ENCODE measurements around the gene OLFML2A. TPM values are rescaled to one million over a fixed set of nuclear protein-coding genes. Genes with fewer than 3 reads are reported as not detected.
"Not testable (repeated sequence)": the region's sequence is repeated elsewhere in the genome, so short reads cannot be mapped to it uniquely, and the experiment has no call there.

The OLFML2A gene
- total and polyA plus RNA-seq, 2 donors, result 2.9 to 3.1 TPM

DNA sequence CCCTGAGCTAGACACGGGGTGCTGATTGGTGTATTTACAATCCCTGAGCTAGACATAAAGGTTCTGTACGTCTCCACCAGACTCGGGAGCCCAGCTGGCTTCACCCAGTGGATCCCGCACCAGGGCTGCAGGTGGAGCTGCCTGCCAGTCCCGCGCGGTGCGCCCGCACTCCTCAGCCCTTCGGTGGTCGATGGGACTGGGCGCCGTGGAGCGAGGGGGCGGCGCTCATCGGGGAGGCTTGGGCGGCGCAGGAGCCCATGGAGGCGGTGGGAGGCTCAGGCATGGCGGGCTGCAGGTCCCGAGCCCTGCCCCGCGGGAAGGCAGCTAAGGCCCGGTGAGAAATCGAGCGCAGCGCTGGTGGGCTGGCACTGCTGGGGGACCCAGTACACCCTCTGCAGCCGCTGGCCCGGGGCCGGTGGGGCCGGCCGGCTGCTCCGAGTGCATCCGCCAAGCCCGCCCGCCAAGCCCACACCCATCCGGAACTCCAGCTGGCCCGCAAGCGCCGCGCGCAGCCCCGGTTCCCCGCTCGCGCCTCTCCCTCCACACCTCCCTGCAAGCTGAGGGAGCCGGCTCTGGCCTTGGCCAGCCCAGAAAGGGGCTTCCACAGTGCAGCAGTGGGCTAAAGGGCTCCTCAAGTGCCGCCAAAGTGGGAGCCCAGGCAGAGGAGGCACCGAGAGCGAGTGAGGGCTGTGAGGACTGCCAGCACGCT lies 61.8 kb downstream of the OLFML2A start:
- H3K27ac ChIP-seq (ENCODE audit: low read depth in 1 of 2, low read length in 1 of 2); H3K36me3 ChIP-seq (ENCODE audit: control insufficient read depth in 2 of 2, insufficient read depth in 2 of 2, low read length in 1 of 2); DNase-seq (ENCODE audit: low read depth in 6 of 9, low spot score in 9 of 9); H3K9me3 ChIP-seq (ENCODE audit: control insufficient read depth in 2 of 2, insufficient read depth in 1 of 2, low read length in 1 of 2); H3K4me3 ChIP-seq (ENCODE audit: low read length in 2 of 2): not testable (repeated sequence)
- WGBS, result 66% methylated on average over 48 of the region's 52 CpGs
- H3K4me1 ChIP-seq (ENCODE audit: control insufficient read depth in 2 of 2, insufficient read depth in 2 of 2, low read length in 2 of 2), result peaks cover 0 to 10% of the 10 kb centered on the region in 2 donors
- H3K27me3 ChIP-seq (ENCODE audit: control insufficient read depth in 2 of 2, insufficient read depth in 1 of 2, low read length in 1 of 2), result peaks cover 0 to 43% of the 10 kb centered on the region in 2 donors

GRCh38 chr9:124839612-124840299 lies 62.8 kb downstream of the OLFML2A start:
- Histone ChIP-seq H3K9me3 (ENCODE audit: control insufficient read depth in 2 of 2, insufficient read depth in 1 of 2, low read length in 1 of 2) (no peaks in the 10 kb centered on the region), H3K4me1 (ENCODE audit: control insufficient read depth in 2 of 2, insufficient read depth in 2 of 2, low read length in 2 of 2) (peaks cover 0 to 8% of the 10 kb centered on the region in 2 donors), H3K27me3 (ENCODE audit: control insufficient read depth in 2 of 2, insufficient read depth in 1 of 2, low read length in 1 of 2) (peaks cover 0 to 43% of the 10 kb centered on the region in 2 donors), H3K27ac (ENCODE audit: low read depth in 1 of 2, low read length in 1 of 2) (no peak overlapping the region), H3K36me3 (ENCODE audit: control insufficient read depth in 2 of 2, insufficient read depth in 2 of 2, low read length in 1 of 2) (no peaks in the 10 kb centered on the region), H3K4me3 (ENCODE audit: low read length in 2 of 2) (no peak overlapping the region)
- no peak for DNase-seq (ENCODE audit: low read depth in 6 of 9, low spot score in 9 of 9)
- WGBS, result 75% methylated on average over 12 of the region's 12 CpGs

- no peak for DNase-seq (ENCODE audit: low read depth in 6 of 9, low spot score in 9 of 9)
- peaks cover 0 to 41% of the 10 kb centered on the region in 2 donors for H3K27me3 ChIP-seq (ENCODE audit: control insufficient read depth in 2 of 2, insufficient read depth in 1 of 2, low read length in 1 of 2)
- WGBS, result 94% methylated on average over 18 of the region's 18 CpGs
Observed at GRCh38 chr9:124840300-124840833, 63.4 kb downstream of the OLFML2A start.

DNA sequence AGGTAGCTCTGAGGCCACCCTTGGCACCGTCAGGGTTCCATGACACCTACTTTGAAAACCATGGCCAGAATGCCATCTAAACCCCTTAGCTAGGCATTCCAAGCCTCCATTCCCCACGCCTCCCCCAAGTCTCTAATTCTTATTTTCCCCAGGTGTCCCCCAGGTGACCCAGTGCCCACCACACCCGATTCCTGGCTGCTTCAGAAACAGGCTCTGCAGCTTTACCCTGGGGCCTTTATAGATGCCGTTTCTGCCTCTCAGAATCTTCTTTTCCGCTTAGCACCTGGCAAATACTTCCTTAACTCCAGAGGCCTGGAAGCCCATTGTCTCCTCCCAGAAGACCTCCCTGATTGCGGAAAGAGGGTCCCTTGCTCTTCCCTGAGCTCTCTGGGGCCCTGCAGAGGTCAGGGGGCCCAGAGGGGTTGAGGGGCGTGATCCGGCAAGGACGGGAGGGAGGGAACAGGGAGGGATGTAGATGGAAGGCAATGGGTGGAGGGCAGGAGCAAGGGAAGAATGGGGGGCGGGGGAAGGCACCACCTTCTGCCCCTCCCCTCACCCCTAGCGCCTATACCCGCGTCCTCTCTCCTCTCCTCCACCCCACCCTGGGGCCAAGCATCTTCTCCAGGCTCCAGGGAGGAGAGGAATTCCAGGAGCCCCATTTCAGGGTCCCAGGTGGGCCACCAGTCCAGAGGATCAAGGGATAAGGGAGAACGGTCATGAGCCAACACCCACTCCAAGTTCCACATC lies 64.3 kb downstream of the OLFML2A start:
- Histone ChIP-seq H3K4me3 (ENCODE audit: low read length in 2 of 2) (no peak overlapping the region), H3K4me1 (ENCODE audit: control insufficient read depth in 2 of 2, insufficient read depth in 2 of 2, low read length in 2 of 2) (no peaks in the 10 kb centered on the region), H3K27ac (ENCODE audit: low read depth in 1 of 2, low read length in 1 of 2) (no peak overlapping the region), H3K9me3 (ENCODE audit: control insufficient read depth in 2 of 2, insufficient read depth in 1 of 2, low read length in 1 of 2) (no peaks in the 10 kb centered on the region), H3K36me3 (ENCODE audit: control insufficient read depth in 2 of 2, insufficient read depth in 2 of 2, low read length in 1 of 2) (no peaks in the 10 kb centered on the region), H3K27me3 (ENCODE audit: control insufficient read depth in 2 of 2, insufficient read depth in 1 of 2, low read length in 1 of 2) (peaks cover 0 to 41% of the 10 kb centered on the region in 2 donors)
- no peak for DNase-seq (ENCODE audit: low read depth in 6 of 9, low spot score in 9 of 9)
- 95% methylated on average over 14 of the region's 14 CpGs for WGBS

More at GRCh38 chr9:124840300-124840833, 63.4 kb downstream of the OLFML2A start:
- Histone ChIP-seq H3K4me1 (ENCODE audit: control insufficient read depth in 2 of 2, insufficient read depth in 2 of 2, low read length in 2 of 2) (peaks cover 0 to 2% of the 10 kb centered on the region in 2 donors), H3K4me3 (ENCODE audit: low read length in 2 of 2) (no peak overlapping the region), H3K27ac (ENCODE audit: low read depth in 1 of 2, low read length in 1 of 2) (no peak overlapping the region), H3K36me3 (ENCODE audit: control insufficient read depth in 2 of 2, insufficient read depth in 2 of 2, low read length in 1 of 2) (no peaks in the 10 kb centered on the region), H3K9me3 (ENCODE audit: control insufficient read depth in 2 of 2, insufficient read depth in 1 of 2, low read length in 1 of 2) (no peaks in the 10 kb centered on the region)

GRCh38 chr9:124843456-124844034 lies 66.6 kb downstream of the OLFML2A start:
- Histone ChIP-seq H3K27ac (ENCODE audit: low read depth in 1 of 2, low read length in 1 of 2) (no peak overlapping the region), H3K4me3 (ENCODE audit: low read length in 2 of 2) (no peak overlapping the region), H3K27me3 (ENCODE audit: control insufficient read depth in 2 of 2, insufficient read depth in 1 of 2, low read length in 1 of 2) (peaks cover 1 to 34% of the 10 kb centered on the region in 2 donors), H3K9me3 (ENCODE audit: control insufficient read depth in 2 of 2, insufficient read depth in 1 of 2, low read length in 1 of 2) (no peaks in the 10 kb centered on the region), H3K36me3 (ENCODE audit: control insufficient read depth in 2 of 2, insufficient read depth in 2 of 2, low read length in 1 of 2) (no peaks in the 10 kb centered on the region), H3K4me1 (ENCODE audit: control insufficient read depth in 2 of 2, insufficient read depth in 2 of 2, low read length in 2 of 2) (no peaks in the 10 kb centered on the region)
- no peak for DNase-seq (ENCODE audit: low read depth in 6 of 9, low spot score in 9 of 9)
- WGBS, result 95% methylated on average over 11 of the region's 11 CpGs

GRCh38 chr9:124844291-124844690 lies 67.4 kb downstream of the OLFML2A start:
- Histone ChIP-seq H3K4me3 (ENCODE audit: low read length in 2 of 2) (no peak overlapping the region), H3K4me1 (ENCODE audit: control insufficient read depth in 2 of 2, insufficient read depth in 2 of 2, low read length in 2 of 2) (no peaks in the 10 kb centered on the region), H3K27ac (ENCODE audit: low read depth in 1 of 2, low read length in 1 of 2) (no peak overlapping the region), H3K36me3 (ENCODE audit: control insufficient read depth in 2 of 2, insufficient read depth in 2 of 2, low read length in 1 of 2) (no peaks in the 10 kb centered on the region), H3K9me3 (ENCODE audit: control insufficient read depth in 2 of 2, insufficient read depth in 1 of 2, low read length in 1 of 2) (no peaks in the 10 kb centered on the region), H3K27me3 (ENCODE audit: control insufficient read depth in 2 of 2, insufficient read depth in 1 of 2, low read length in 1 of 2) (peaks cover 2 to 27% of the 10 kb centered on the region in 2 donors)
- WGBS, result 88% methylated on average over 4 of the region's 4 CpGs
- no peak for DNase-seq (ENCODE audit: low read depth in 6 of 9, low spot score in 9 of 9)

GRCh38 chr9:124846467-124846866 lies 69.5 kb downstream of the OLFML2A start:
- not testable (repeated sequence) for H3K9me3 ChIP-seq (ENCODE audit: control insufficient read depth in 2 of 2, insufficient read depth in 1 of 2, low read length in 1 of 2); H3K4me3 ChIP-seq (ENCODE audit: low read length in 2 of 2); H3K27ac ChIP-seq (ENCODE audit: low read depth in 1 of 2, low read length in 1 of 2); H3K36me3 ChIP-seq (ENCODE audit: control insufficient read depth in 2 of 2, insufficient read depth in 2 of 2, low read length in 1 of 2); H3K4me1 ChIP-seq (ENCODE audit: control insufficient read depth in 2 of 2, insufficient read depth in 2 of 2, low read length in 2 of 2); DNase-seq (ENCODE audit: low read depth in 6 of 9, low spot score in 9 of 9)
- peaks cover 2 to 24% of the 10 kb centered on the region in 2 donors for H3K27me3 ChIP-seq (ENCODE audit: control insufficient read depth in 2 of 2, insufficient read depth in 1 of 2, low read length in 1 of 2)
- 96% methylated on average over 9 of the region's 9 CpGs for WGBS

DNA sequence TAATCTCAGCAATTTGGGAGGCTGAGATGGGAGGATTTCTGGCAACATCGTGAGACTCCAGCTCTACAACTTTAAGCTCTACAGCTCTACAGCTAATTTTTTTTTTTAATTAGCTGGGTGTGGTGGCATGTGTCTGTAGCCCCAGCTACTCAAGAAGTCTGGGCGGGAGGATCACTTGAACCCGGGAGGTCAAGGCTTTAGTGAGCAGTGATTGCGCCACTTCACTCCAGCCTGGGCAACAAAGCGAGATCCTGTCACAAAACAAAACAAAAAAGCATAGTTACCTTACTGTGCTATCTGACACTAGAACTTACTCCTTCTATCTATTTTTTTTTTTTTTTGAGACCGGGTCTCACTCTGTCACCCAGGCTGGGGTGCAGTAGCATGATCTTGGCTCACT lies 70.0 kb downstream of the OLFML2A start:
- no peak overlapping the region for H3K27ac ChIP-seq (ENCODE audit: low read depth in 1 of 2, low read length in 1 of 2)
- no peak for DNase-seq (ENCODE audit: low read depth in 6 of 9, low spot score in 9 of 9)
- H3K4me1 ChIP-seq (ENCODE audit: control insufficient read depth in 2 of 2, insufficient read depth in 2 of 2, low read length in 2 of 2), result no peaks in the 10 kb centered on the region
- no peak overlapping the region for H3K4me3 ChIP-seq (ENCODE audit: low read length in 2 of 2)
- no peaks in the 10 kb centered on the region for H3K36me3 ChIP-seq (ENCODE audit: control insufficient read depth in 2 of 2, insufficient read depth in 2 of 2, low read length in 1 of 2)
- WGBS, result 89% methylated on average over 6 of the region's 6 CpGs
- peaks cover 2 to 29% of the 10 kb centered on the region in 2 donors for H3K27me3 ChIP-seq (ENCODE audit: control insufficient read depth in 2 of 2, insufficient read depth in 1 of 2, low read length in 1 of 2)
- no peaks in the 10 kb centered on the region for H3K9me3 ChIP-seq (ENCODE audit: control insufficient read depth in 2 of 2, insufficient read depth in 1 of 2, low read length in 1 of 2)
